ENCODE measurements around the gene DRG1.
"Not testable (repeated sequence)": the region's sequence is repeated elsewhere in the genome, so short reads cannot be mapped to it uniquely, and the experiment has no call there.

DRG1 gene

DNA sequence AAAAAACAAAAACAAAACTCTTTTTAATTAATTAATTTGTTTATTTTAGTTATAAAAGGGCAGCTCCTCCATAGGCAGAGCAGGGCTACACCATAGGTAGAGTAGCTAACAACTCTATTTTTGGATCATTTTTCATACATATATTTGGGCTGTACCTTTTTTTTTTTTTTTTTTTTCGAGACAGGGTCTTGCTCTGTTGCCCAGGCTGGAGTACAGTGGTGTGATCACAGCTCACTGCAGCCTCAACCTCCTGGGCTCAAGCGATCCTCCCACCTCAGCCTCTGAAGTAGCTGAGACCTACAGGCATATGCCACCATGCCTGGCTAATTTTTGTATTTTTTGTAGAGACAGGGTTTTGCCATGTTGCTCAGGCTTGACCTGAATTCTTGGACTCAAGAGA is 2.9 kb downstream of the DRG1 start:
- H3K27me3 Mint-ChIP-seq (ENCODE audit: low read depth); H3K27ac Mint-ChIP-seq; H3K9me3 Mint-ChIP-seq; H3K4me3 Mint-ChIP-seq: not testable (repeated sequence)
- H3K36me3 Mint-ChIP-seq (ENCODE audit: low read depth): peaks cover 30% of the 10 kb centered on the region
- peaks cover 22% of the 10 kb centered on the region for H3K4me1 Mint-ChIP-seq (ENCODE audit: low read depth)

DNA sequence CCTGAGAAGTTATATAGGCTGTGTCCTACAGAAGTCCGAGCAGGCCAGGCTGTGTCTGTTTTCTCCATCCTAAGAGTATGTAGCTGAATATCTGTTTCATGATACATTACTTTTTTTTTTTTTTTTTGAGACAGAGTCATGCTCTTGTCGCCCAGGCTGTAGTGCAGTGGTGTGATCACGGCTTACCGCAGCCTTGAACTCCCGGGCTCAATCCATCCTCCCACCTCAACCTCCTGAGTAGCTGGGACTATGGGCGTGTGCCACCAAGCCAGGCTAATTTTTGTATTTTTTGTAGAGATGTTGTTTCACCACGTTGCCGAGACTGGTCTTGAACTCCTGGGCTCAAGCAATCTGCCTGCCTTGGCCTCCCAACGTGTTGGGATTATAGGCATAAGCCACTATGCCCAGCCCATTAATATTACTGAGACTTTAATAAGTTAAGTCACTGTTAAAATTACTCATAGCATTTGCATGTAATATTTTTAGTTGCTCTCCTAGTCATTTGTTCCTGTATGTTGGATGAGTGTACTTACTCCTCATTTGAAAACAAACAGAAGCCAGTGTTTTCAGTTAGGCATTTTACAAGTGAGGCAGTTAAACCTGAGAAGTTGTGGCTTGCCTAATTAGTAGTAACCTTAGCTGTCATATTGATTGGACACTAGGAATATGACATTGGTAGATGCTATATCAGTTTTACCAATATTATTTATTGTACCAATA is 26.1 kb downstream of the DRG1 start:
- no peak overlapping the region for H3K4me3 Mint-ChIP-seq
- peaks cover 49% of the 10 kb centered on the region for H3K36me3 Mint-ChIP-seq (ENCODE audit: low read depth)
- H3K27me3 Mint-ChIP-seq (ENCODE audit: low read depth): no peaks in the 10 kb centered on the region
- H3K4me1 Mint-ChIP-seq (ENCODE audit: low read depth): no peaks in the 10 kb centered on the region
- H3K9me3 Mint-ChIP-seq: no peaks in the 10 kb centered on the region
- H3K27ac Mint-ChIP-seq: no peak overlapping the region

DNA sequence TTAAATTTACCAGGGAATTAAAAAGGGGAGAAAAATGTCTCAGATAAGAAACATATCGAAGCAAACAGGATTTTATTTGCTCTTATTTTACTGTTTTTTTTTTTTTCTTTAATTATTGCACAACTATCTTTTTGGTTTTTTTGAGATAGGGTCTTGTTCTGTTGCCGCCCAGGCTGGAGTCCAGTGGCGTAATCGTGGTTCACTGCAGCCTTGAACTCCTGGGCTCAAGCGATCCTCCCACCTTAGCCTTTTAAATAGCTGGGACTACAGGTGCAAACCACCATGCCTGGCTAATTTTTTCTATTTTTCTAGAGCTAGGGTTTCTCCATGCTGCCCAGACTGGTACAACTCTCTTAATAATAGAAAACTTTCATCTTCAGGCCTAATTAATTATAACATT is 32.5 kb downstream of the DRG1 start:
- Mint-ChIP-seq H3K9me3 (no peaks in the 10 kb centered on the region), H3K4me1 (ENCODE audit: low read depth) (peaks cover 2% of the 10 kb centered on the region), H3K27me3 (ENCODE audit: low read depth) (no peaks in the 10 kb centered on the region), H3K4me3 (no peak overlapping the region), H3K27ac (no peak overlapping the region), H3K36me3 (ENCODE audit: low read depth) (peaks cover 48% of the 10 kb centered on the region)

DNA sequence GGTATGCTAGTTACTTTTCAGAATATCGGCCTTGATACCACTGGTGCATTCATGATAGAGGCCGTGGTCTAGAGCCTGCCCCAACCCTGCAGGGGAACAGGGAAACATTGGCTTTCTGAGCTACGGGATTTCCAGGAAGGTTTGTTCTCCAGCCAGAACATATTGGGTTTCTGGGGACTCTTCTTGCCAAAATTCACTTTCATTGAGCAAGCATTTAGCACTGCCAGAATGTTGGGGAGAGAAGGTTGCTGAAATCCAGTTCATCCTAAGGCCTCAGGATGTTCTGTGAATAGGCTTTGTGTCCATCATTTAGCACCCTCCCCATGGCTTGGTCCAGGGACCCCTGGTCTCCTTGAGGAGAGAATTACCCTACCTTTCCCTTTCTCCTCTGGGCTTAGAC is 36.7 kb downstream of the DRG1 start:
- Mint-ChIP-seq H3K36me3 (ENCODE audit: low read depth) (peaks cover 49% of the 10 kb centered on the region), H3K9me3 (no peaks in the 10 kb centered on the region), H3K27me3 (ENCODE audit: low read depth) (no peaks in the 10 kb centered on the region), H3K4me1 (ENCODE audit: low read depth) (peaks cover 5% of the 10 kb centered on the region), H3K27ac (no peak overlapping the region), H3K4me3 (no peak overlapping the region)

DNA sequence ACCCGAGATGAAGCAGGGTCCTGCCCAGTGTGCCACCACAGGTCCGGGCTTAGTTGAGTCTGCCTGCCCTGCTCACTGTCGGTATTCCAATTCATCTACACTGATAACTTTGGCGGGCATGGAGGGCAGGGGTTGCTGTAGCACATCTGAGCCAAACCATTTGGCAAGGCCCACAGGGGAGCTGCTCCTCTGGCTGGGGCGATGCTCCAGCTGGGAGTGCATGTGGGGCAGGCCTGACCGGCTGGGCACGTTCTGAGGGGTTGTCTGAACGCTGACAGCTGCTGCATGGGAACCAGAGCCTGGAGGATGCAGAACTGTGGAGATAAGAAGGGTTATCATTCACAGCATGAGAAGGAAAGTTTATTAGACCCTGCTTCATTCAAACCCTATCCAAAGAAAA is 40.4 kb downstream of the DRG1 start:
- Mint-ChIP-seq H3K4me3 (no peak overlapping the region), H3K27me3 (ENCODE audit: low read depth) (no peaks in the 10 kb centered on the region), H3K27ac (no peak overlapping the region), H3K4me1 (ENCODE audit: low read depth) (peaks cover 3% of the 10 kb centered on the region), H3K9me3 (no peaks in the 10 kb centered on the region), H3K36me3 (ENCODE audit: low read depth) (peaks cover 48% of the 10 kb centered on the region)

DNA sequence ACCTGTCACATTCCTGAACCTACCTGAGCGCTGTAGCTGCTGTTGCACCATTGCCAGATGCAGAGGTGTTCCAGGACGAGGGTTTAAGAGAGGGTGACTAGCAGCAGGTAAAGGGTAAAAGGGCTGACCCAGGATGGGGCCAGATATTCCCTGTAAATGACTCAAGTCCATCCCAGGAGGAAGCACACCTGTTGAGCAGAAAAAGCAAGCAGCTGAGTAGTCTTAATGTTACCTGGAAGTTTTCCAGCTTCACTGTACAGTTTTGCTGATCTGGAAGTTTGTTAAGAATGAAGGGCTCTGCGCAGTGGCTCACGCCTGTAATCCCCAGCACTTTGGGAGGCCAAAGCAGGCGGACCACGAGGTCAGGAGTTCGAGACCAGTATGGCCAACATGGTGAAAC is 41.3 kb downstream of the DRG1 start:
- H3K27ac Mint-ChIP-seq: no peak overlapping the region
- no peak overlapping the region for H3K4me3 Mint-ChIP-seq
- peaks cover 6% of the 10 kb centered on the region for H3K4me1 Mint-ChIP-seq (ENCODE audit: low read depth)
- H3K36me3 Mint-ChIP-seq (ENCODE audit: low read depth): peaks cover 50% of the 10 kb centered on the region
- no peaks in the 10 kb centered on the region for H3K27me3 Mint-ChIP-seq (ENCODE audit: low read depth)
- no peaks in the 10 kb centered on the region for H3K9me3 Mint-ChIP-seq

DNA sequence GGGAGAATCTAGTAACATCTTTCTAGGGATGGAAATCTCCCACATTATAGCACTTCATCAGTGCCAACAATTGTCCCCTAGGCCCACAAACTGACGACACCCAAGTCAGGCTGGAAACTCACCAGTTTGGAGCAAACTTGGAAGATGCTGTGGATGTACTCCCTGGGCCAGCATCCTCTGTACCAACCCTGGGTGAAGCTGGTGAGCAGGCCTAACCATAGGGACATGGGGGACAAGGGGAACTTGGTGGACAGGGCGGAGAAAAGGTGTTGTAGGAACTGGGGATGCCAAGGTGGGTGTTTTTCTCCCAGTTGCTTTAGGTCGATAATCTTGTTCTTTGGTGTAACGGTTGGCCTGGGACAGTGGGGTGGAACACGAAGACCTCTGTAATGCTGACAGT is 42.2 kb downstream of the DRG1 start:
- Mint-ChIP-seq H3K27ac (no peak overlapping the region), H3K9me3 (no peaks in the 10 kb centered on the region), H3K36me3 (ENCODE audit: low read depth) (peaks cover 44% of the 10 kb centered on the region)

DNA sequence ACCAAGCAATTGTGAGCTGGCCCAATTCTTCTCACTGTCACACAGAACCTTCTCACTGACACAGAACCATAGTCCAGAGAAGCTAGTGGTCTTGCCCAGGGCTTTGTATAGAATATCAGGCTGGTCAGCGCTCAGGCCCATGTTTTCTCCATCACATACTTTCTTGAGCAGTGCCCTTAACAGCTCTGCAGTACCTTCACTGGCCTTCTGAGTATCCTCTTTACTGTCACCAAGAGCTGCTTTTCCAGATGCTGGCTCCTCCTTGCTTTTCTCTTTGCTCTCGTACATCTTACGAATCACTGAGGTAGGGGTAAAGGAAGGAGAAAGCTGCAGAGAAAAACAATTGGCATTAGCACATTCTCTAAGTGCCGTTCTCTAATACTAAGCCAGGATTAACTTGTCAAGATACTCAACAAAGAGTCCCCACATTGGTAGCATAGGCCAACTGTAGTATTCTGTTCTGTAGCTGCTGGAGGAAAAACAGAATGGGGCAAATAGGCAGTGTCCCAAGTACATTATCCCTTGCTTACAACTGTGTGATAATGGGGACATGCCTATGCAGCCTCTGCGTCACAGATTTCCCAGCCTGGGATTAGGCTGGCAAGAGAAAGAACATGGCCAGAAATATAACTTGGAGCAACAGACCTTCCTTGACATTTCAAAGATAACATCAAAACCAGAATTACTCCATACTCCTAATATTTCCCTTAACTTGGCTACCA is 43.5 kb downstream of the DRG1 start:
- no peak overlapping the region for H3K27ac Mint-ChIP-seq
- H3K4me3 Mint-ChIP-seq: no peak overlapping the region
- peaks cover 38% of the 10 kb centered on the region for H3K36me3 Mint-ChIP-seq (ENCODE audit: low read depth)
- H3K27me3 Mint-ChIP-seq (ENCODE audit: low read depth): no peaks in the 10 kb centered on the region
- H3K4me1 Mint-ChIP-seq (ENCODE audit: low read depth): peaks cover 3% of the 10 kb centered on the region
- H3K9me3 Mint-ChIP-seq: no peaks in the 10 kb centered on the region

More for the DNA sequence above, 42.2 kb downstream of the DRG1 start:
- Mint-ChIP-seq H3K4me1 (ENCODE audit: low read depth) (peaks cover 6% of the 10 kb centered on the region), H3K4me3 (no peak overlapping the region), H3K27me3 (ENCODE audit: low read depth) (no peaks in the 10 kb centered on the region)

DNA sequence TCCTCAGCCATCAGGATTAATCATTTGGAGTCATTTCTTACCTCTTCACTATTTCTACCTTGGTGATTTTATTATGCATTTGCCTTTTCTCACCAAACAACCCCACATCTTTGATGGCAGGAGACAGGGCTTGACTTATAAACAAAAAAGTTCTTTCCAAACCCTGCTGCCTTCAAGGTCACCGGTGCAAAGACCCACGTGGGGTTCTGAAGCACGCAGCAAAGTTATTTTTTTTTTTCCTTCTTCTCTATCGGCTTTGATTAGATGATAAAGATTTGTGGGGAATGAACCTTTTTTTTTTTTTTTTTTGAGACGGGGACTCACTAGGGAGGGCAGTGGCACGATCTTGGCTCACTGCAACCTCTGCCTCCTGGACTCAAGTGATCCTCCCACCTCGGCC is 44.1 kb downstream of the DRG1 start:
- Mint-ChIP-seq H3K27ac (no peak overlapping the region), H3K9me3 (no peaks in the 10 kb centered on the region), H3K27me3 (ENCODE audit: low read depth) (no peaks in the 10 kb centered on the region), H3K4me1 (ENCODE audit: low read depth) (peaks cover 3% of the 10 kb centered on the region), H3K4me3 (no peak overlapping the region), H3K36me3 (ENCODE audit: low read depth) (peaks cover 39% of the 10 kb centered on the region)

DNA sequence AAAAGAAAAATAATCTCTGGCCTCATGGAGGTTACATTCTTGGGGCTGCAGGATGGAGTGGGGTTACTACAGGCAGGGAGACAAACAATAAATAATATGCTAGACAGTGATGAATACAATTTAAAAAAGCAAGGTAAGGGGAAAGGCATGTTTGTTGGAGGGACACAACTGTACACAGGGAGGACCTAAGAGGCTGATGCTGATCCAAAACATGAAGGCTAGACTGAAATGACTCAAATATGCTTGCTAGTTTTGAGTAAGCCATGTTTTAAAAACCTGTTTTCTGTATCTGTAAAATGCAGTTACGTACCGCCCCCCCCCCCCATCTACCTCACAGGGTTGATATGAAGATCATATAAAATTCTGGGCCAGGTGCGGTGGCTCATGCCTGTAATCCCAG is 46.2 kb downstream of the DRG1 start:
- Mint-ChIP-seq H3K27ac (no peak overlapping the region), H3K9me3 (no peaks in the 10 kb centered on the region), H3K36me3 (ENCODE audit: low read depth) (peaks cover 29% of the 10 kb centered on the region), H3K4me3 (no peak overlapping the region), H3K27me3 (ENCODE audit: low read depth) (no peaks in the 10 kb centered on the region), H3K4me1 (ENCODE audit: low read depth) (peaks cover 3% of the 10 kb centered on the region)

DNA sequence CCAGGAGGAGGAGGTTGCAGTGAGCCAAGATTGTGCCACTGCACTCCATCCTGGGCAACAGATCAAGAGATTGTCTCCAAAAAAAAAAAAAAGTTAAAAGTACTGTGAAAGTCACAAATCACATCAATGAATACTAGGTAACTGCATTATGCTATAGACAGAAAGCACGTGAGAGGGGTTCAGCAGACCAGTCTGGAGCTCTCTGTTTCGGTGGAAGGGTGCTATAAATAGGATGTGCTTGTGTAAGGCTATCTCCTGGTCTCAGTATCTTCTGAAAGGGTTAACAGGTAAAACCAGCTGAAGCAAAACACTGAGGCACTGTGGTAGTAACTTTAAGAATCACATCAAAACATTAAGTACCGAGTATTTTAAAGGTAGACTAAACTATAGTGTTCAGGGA is 46.8 kb downstream of the DRG1 start:
- Mint-ChIP-seq H3K36me3 (ENCODE audit: low read depth) (peaks cover 28% of the 10 kb centered on the region), H3K27ac (no peak overlapping the region), H3K4me1 (ENCODE audit: low read depth) (peaks cover 3% of the 10 kb centered on the region), H3K9me3 (no peaks in the 10 kb centered on the region), H3K4me3 (no peak overlapping the region), H3K27me3 (ENCODE audit: low read depth) (no peaks in the 10 kb centered on the region)

DNA sequence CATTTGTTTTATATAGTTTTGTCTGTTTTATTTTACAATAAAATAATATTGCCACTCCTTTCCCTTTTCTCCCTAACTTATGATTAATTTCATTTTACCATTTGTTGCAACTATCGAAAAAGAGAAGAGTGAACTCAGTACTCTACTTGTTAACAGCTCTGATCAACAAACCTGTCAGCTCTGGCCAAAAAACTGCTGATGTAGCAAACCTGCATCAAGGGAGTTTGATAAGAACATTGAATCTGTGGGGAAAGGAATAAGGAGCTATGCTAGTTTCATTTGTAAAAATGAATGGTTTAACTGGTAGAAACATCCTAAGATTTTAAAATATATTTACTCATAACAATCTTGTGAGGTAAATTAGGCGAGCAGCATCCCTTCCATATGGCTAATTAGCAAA is 47.4 kb downstream of the DRG1 start:
- peaks cover 27% of the 10 kb centered on the region for H3K36me3 Mint-ChIP-seq (ENCODE audit: low read depth)
- no peaks in the 10 kb centered on the region for H3K9me3 Mint-ChIP-seq
- no peak overlapping the region for H3K4me3 Mint-ChIP-seq
- no peak overlapping the region for H3K27ac Mint-ChIP-seq
- no peaks in the 10 kb centered on the region for H3K27me3 Mint-ChIP-seq (ENCODE audit: low read depth)
- H3K4me1 Mint-ChIP-seq (ENCODE audit: low read depth): peaks cover 6% of the 10 kb centered on the region

DNA sequence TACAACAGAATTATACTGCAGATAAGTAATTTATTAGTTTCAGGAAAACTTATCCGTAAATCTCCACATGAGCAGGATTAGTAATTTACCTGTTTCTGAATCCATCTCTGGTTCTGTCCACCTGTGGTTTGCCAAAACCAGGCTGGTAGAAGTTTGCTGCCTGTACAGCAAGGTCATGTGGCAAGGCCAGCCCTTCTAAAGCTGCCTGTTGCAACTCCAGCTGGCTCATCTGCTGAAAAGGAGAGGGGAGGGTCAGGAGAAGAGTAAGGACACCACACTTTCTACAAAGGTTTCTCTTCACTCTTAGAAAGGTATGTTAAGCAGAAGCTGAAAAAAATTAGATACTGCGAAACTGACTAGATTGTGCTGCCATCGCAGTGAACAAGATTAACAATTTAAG is 47.9 kb downstream of the DRG1 start:
- H3K36me3 Mint-ChIP-seq (ENCODE audit: low read depth): peaks cover 26% of the 10 kb centered on the region
- H3K27ac Mint-ChIP-seq: no peak overlapping the region
- H3K27me3 Mint-ChIP-seq (ENCODE audit: low read depth): no peaks in the 10 kb centered on the region
- peaks cover 9% of the 10 kb centered on the region for H3K4me1 Mint-ChIP-seq (ENCODE audit: low read depth)
- no peaks in the 10 kb centered on the region for H3K9me3 Mint-ChIP-seq
- H3K4me3 Mint-ChIP-seq: no peak overlapping the region

DNA sequence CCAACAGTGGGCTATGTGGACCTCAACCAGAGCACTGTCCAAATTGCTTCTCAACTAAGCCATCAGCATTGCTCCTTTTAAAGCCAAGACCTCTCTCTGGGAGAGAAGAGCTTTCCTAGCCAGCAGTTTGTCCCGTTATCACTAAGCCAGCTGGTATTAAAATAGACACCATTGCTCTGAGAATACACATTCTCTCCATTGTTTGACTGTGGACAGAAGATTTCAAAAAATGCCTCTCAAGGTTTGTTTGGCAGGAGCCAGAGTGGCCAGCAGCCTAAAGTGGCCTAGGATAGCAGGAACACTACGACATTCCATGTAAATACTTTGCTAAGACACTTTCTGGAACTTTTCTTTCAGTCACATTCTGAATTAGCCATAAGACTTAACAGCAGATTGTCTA is 49.0 kb downstream of the DRG1 start:
- Mint-ChIP-seq H3K27me3 (ENCODE audit: low read depth) (no peaks in the 10 kb centered on the region), H3K9me3 (no peaks in the 10 kb centered on the region), H3K36me3 (ENCODE audit: low read depth) (peaks cover 26% of the 10 kb centered on the region), H3K27ac (no peak overlapping the region), H3K4me1 (ENCODE audit: low read depth) (peaks cover 12% of the 10 kb centered on the region), H3K4me3 (no peak overlapping the region)

DNA sequence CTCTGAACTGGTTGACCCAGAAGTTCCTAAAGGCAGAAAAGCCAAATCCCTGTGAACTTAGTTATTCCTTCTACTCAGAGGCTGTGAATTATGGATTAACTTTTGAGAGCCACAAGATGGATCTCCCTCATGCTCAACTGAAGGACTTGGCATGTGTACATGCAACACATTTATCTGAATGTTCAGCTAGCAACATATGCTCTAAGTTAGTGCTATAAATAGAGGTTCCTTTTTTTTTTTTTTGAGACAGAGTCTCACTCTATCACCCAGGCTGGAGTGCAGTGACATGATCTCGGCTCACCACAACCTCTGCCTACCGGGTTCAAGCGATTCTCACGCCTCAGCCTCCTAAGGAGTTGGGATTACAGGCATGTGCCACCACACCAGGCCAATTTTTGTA is 50.1 kb downstream of the DRG1 start:
- Mint-ChIP-seq H3K27ac (no peak overlapping the region), H3K9me3 (no peaks in the 10 kb centered on the region), H3K4me3 (no peak overlapping the region), H3K36me3 (ENCODE audit: low read depth) (peaks cover 24% of the 10 kb centered on the region), H3K27me3 (ENCODE audit: low read depth) (no peaks in the 10 kb centered on the region), H3K4me1 (ENCODE audit: low read depth) (peaks cover 15% of the 10 kb centered on the region)

Measured in T-helper 1 cell treated with Interleukin-12 subunit alpha and Interleukin-12 subunit beta and Interleukin-4 antibody, amounts not matched to agents 30 μg/mL and 1 μg/mL, for 36 hours (primary cell).